ENCODE results near the gene ETV3L. TPM values are rescaled to one million over a fixed set of nuclear protein-coding genes. Genes with fewer than 3 reads are reported as not detected.

The ETV3L gene
- total and polyA plus RNA-seq, 2 donors, result 0.14 to 1.0 TPM

- Histone ChIP-seq H3K4me1 (ENCODE audit: control insufficient read depth in 2 of 2, insufficient read depth in 2 of 2, low read length in 2 of 2) (peaks cover 0 to 11% of the 10 kb centered on the region in 2 donors), H3K36me3 (ENCODE audit: control insufficient read depth in 2 of 2, insufficient read depth in 2 of 2, low read length in 1 of 2) (peaks cover 0 to 4% of the 10 kb centered on the region in 2 donors), H3K9me3 (ENCODE audit: control insufficient read depth in 2 of 2, insufficient read depth in 1 of 2, low read length in 1 of 2) (no peaks in the 10 kb centered on the region), H3K4me3 (ENCODE audit: low read length in 2 of 2) (no peak overlapping the region), H3K27ac (ENCODE audit: low read depth in 1 of 2, low read length in 1 of 2) (no peak overlapping the region), H3K27me3 (ENCODE audit: control insufficient read depth in 2 of 2, insufficient read depth in 1 of 2, low read length in 1 of 2) (peaks cover 0 to 12% of the 10 kb centered on the region in 2 donors)
- peak in 1 of 9 donors; percentile 33 for DNase-seq (ENCODE audit: low read depth in 6 of 9, low spot score in 9 of 9)
- 51% methylated on average over 4 of the region's 4 CpGs for WGBS
Measured at GRCh38 chr1:157117527-157118057, 18.0 kb upstream of the ETV3L start.

GRCh38 chr1:157116737-157117103, 17.1 kb upstream of the ETV3L start:
- H3K9me3 ChIP-seq (ENCODE audit: control insufficient read depth in 2 of 2, insufficient read depth in 1 of 2, low read length in 1 of 2), result no peaks in the 10 kb centered on the region
- no peak for DNase-seq (ENCODE audit: low read depth in 6 of 9, low spot score in 9 of 9)
- no peak overlapping the region for H3K27ac ChIP-seq (ENCODE audit: low read depth in 1 of 2, low read length in 1 of 2)
- no peak overlapping the region for H3K4me3 ChIP-seq (ENCODE audit: low read length in 2 of 2)
- peaks cover 0 to 11% of the 10 kb centered on the region in 2 donors for H3K4me1 ChIP-seq (ENCODE audit: control insufficient read depth in 2 of 2, insufficient read depth in 2 of 2, low read length in 2 of 2)
- H3K36me3 ChIP-seq (ENCODE audit: control insufficient read depth in 2 of 2, insufficient read depth in 2 of 2, low read length in 1 of 2), result no peaks in the 10 kb centered on the region
- H3K27me3 ChIP-seq (ENCODE audit: control insufficient read depth in 2 of 2, insufficient read depth in 1 of 2, low read length in 1 of 2), result peaks cover 0 to 17% of the 10 kb centered on the region in 2 donors

- H3K27me3 ChIP-seq (ENCODE audit: control insufficient read depth in 2 of 2, insufficient read depth in 1 of 2, low read length in 1 of 2), result peaks cover 0 to 23% of the 10 kb centered on the region in 2 donors
- no peaks in the 10 kb centered on the region for H3K36me3 ChIP-seq (ENCODE audit: control insufficient read depth in 2 of 2, insufficient read depth in 2 of 2, low read length in 1 of 2)
- H3K9me3 ChIP-seq (ENCODE audit: control insufficient read depth in 2 of 2, insufficient read depth in 1 of 2, low read length in 1 of 2), result no peaks in the 10 kb centered on the region
- DNase-seq (ENCODE audit: low read depth in 6 of 9, low spot score in 9 of 9), result no peak
- 91% methylated on average over 16 of the region's 16 CpGs for WGBS
- peaks cover 0 to 11% of the 10 kb centered on the region in 2 donors for H3K4me1 ChIP-seq (ENCODE audit: control insufficient read depth in 2 of 2, insufficient read depth in 2 of 2, low read length in 2 of 2)
- H3K4me3 ChIP-seq (ENCODE audit: low read length in 2 of 2), result no peak overlapping the region
- no peak overlapping the region for H3K27ac ChIP-seq (ENCODE audit: low read depth in 1 of 2, low read length in 1 of 2)
Measured at GRCh38 chr1:157115851-157116736, 16.5 kb upstream of the ETV3L start.

- H3K27ac ChIP-seq (ENCODE audit: low read depth in 1 of 2, low read length in 1 of 2), result no peak overlapping the region
- H3K27me3 ChIP-seq (ENCODE audit: control insufficient read depth in 2 of 2, insufficient read depth in 1 of 2, low read length in 1 of 2), result peaks cover 0 to 28% of the 10 kb centered on the region in 2 donors
- H3K4me3 ChIP-seq (ENCODE audit: low read length in 2 of 2), result no peak overlapping the region
- H3K36me3 ChIP-seq (ENCODE audit: control insufficient read depth in 2 of 2, insufficient read depth in 2 of 2, low read length in 1 of 2), result no peaks in the 10 kb centered on the region
- peaks cover 0 to 11% of the 10 kb centered on the region in 2 donors for H3K4me1 ChIP-seq (ENCODE audit: control insufficient read depth in 2 of 2, insufficient read depth in 2 of 2, low read length in 2 of 2)
- DNase-seq (ENCODE audit: low read depth in 6 of 9, low spot score in 9 of 9), result no peak
- WGBS, result 92% methylated on average over 3 of the region's 3 CpGs
- no peaks in the 10 kb centered on the region for H3K9me3 ChIP-seq (ENCODE audit: control insufficient read depth in 2 of 2, insufficient read depth in 1 of 2, low read length in 1 of 2)
Measured at GRCh38 chr1:157115429-157115838, 15.8 kb upstream of the ETV3L start.

GRCh38 chr1:157114183-157115121, 14.8 kb upstream of the ETV3L start:
- peaks cover 0 to 33% of the 10 kb centered on the region in 2 donors for H3K27me3 ChIP-seq (ENCODE audit: control insufficient read depth in 2 of 2, insufficient read depth in 1 of 2, low read length in 1 of 2)
- WGBS, result 89% methylated on average over 18 of the region's 18 CpGs
- no peaks in the 10 kb centered on the region for H3K36me3 ChIP-seq (ENCODE audit: control insufficient read depth in 2 of 2, insufficient read depth in 2 of 2, low read length in 1 of 2)
- H3K27ac ChIP-seq (ENCODE audit: low read depth in 1 of 2, low read length in 1 of 2), result no peak overlapping the region
- H3K9me3 ChIP-seq (ENCODE audit: control insufficient read depth in 2 of 2, insufficient read depth in 1 of 2, low read length in 1 of 2), result no peaks in the 10 kb centered on the region
- H3K4me3 ChIP-seq (ENCODE audit: low read length in 2 of 2), result no peak overlapping the region
- peaks cover 0 to 11% of the 10 kb centered on the region in 2 donors for H3K4me1 ChIP-seq (ENCODE audit: control insufficient read depth in 2 of 2, insufficient read depth in 2 of 2, low read length in 2 of 2)
- no peak for DNase-seq (ENCODE audit: low read depth in 6 of 9, low spot score in 9 of 9)

- Histone ChIP-seq H3K9me3 (ENCODE audit: control insufficient read depth in 2 of 2, insufficient read depth in 1 of 2, low read length in 1 of 2) (no peaks in the 10 kb centered on the region), H3K4me3 (ENCODE audit: low read length in 2 of 2) (no peak overlapping the region), H3K36me3 (ENCODE audit: control insufficient read depth in 2 of 2, insufficient read depth in 2 of 2, low read length in 1 of 2) (no peaks in the 10 kb centered on the region), H3K27ac (ENCODE audit: low read depth in 1 of 2, low read length in 1 of 2) (no peak overlapping the region), H3K4me1 (ENCODE audit: control insufficient read depth in 2 of 2, insufficient read depth in 2 of 2, low read length in 2 of 2) (peaks cover 0 to 11% of the 10 kb centered on the region in 2 donors), H3K27me3 (ENCODE audit: control insufficient read depth in 2 of 2, insufficient read depth in 1 of 2, low read length in 1 of 2) (peaks cover 0 to 40% of the 10 kb centered on the region in 2 donors)
- no peak for DNase-seq (ENCODE audit: low read depth in 6 of 9, low spot score in 9 of 9)
- 75% methylated on average over 3 of the region's 3 CpGs for WGBS
Measured at GRCh38 chr1:157113631-157114030, 14.0 kb upstream of the ETV3L start.

GRCh38 chr1:157113106-157113505, 13.5 kb upstream of the ETV3L start:
- peaks cover 0 to 45% of the 10 kb centered on the region in 2 donors for H3K27me3 ChIP-seq (ENCODE audit: control insufficient read depth in 2 of 2, insufficient read depth in 1 of 2, low read length in 1 of 2)
- no peak for DNase-seq (ENCODE audit: low read depth in 6 of 9, low spot score in 9 of 9)
- H3K36me3 ChIP-seq (ENCODE audit: control insufficient read depth in 2 of 2, insufficient read depth in 2 of 2, low read length in 1 of 2), result no peaks in the 10 kb centered on the region
- H3K4me3 ChIP-seq (ENCODE audit: low read length in 2 of 2), result no peak overlapping the region
- H3K9me3 ChIP-seq (ENCODE audit: control insufficient read depth in 2 of 2, insufficient read depth in 1 of 2, low read length in 1 of 2), result no peaks in the 10 kb centered on the region
- WGBS, result 63% methylated on average over 7 of the region's 7 CpGs
- peaks cover 0 to 10% of the 10 kb centered on the region in 2 donors for H3K4me1 ChIP-seq (ENCODE audit: control insufficient read depth in 2 of 2, insufficient read depth in 2 of 2, low read length in 2 of 2)
- no peak overlapping the region for H3K27ac ChIP-seq (ENCODE audit: low read depth in 1 of 2, low read length in 1 of 2)

GRCh38 chr1:157112186-157112867, 12.7 kb upstream of the ETV3L start:
- no peak for DNase-seq (ENCODE audit: low read depth in 6 of 9, low spot score in 9 of 9)
- H3K36me3 ChIP-seq (ENCODE audit: control insufficient read depth in 2 of 2, insufficient read depth in 2 of 2, low read length in 1 of 2), result no peaks in the 10 kb centered on the region
- H3K4me1 ChIP-seq (ENCODE audit: control insufficient read depth in 2 of 2, insufficient read depth in 2 of 2, low read length in 2 of 2), result peaks cover 0 to 2% of the 10 kb centered on the region in 2 donors
- peaks cover 0 to 53% of the 10 kb centered on the region in 2 donors for H3K27me3 ChIP-seq (ENCODE audit: control insufficient read depth in 2 of 2, insufficient read depth in 1 of 2, low read length in 1 of 2)
- H3K9me3 ChIP-seq (ENCODE audit: control insufficient read depth in 2 of 2, insufficient read depth in 1 of 2, low read length in 1 of 2), result no peaks in the 10 kb centered on the region
- H3K27ac ChIP-seq (ENCODE audit: low read depth in 1 of 2, low read length in 1 of 2), result no peak overlapping the region
- 87% methylated on average over 8 of the region's 8 CpGs for WGBS
- no peak overlapping the region for H3K4me3 ChIP-seq (ENCODE audit: low read length in 2 of 2)
